Activated CD4-positive, alpha-beta T cell treated with anti-CD3 and anti-CD28 coated beads for 48 hours (primary cell): ENCODE data around the gene STAMBP.
"Not testable (repeated sequence)": the region's sequence is repeated elsewhere in the genome, so short reads cannot be mapped to it uniquely, and the experiment has no call there.

Source experiments
- DNase-seq: peaks from one replicate; pipeline ENCODE4 v3.0.0-alpha.2; 2020

The STAMBP gene

DNA sequence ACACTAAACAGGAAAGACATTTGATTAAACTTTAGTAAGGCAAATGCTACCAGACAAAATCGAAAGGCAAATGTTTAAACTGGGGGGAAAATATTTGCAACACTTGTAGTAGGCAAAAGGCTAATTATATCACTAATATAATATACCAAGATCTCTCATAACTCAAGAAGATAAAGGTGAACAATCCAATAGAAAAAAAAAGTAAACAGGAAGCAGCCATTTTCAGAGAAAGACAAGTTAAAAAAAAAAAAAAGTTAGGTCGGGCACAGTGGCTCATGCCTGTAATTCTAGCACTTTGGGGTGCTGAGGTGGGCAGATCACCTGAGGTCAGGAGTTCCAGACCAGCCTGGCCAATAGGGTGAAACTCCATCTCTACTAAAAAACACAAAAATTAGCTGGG is 59.6 kb downstream of the STAMBP start:
- DNase-seq, result no peak

DNA sequence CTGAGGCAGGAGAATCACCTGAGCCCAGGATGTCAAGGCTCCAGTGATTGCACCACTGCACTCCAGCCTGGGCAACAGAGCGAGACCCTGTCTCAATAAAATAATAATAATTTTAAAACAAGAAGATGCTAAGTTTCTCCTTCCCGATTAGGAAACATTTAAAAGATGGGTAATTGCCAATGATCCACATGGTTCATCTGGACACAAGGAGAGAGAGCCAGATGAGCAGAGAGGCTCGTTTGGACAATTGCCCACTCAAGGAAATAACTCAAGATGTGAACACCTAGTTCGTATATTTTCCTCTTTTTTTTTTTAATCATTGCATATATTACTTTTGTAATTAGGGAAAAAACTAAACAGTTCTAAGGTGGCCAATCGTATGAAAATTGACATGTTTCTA is 60.4 kb downstream of the STAMBP start:
- no peak for DNase-seq

- DNase-seq, result no peak
These were observed 61.7 kb downstream of the STAMBP start for GRCh38 chr2:73890301-73891092.

GRCh38 chr2:73891276-73891901 is 62.6 kb downstream of the STAMBP start:
- no peak for DNase-seq

- DNase-seq, result no peak
These were observed 64.0 kb downstream of the STAMBP start, which contains the start of gene ACTG2 for GRCh38 chr2:73892631-73893329. ACTG2 (plus strand) TSS chr2:73893008; CDS start chr2:73901312, 8,304 bp downstream.

DNA sequence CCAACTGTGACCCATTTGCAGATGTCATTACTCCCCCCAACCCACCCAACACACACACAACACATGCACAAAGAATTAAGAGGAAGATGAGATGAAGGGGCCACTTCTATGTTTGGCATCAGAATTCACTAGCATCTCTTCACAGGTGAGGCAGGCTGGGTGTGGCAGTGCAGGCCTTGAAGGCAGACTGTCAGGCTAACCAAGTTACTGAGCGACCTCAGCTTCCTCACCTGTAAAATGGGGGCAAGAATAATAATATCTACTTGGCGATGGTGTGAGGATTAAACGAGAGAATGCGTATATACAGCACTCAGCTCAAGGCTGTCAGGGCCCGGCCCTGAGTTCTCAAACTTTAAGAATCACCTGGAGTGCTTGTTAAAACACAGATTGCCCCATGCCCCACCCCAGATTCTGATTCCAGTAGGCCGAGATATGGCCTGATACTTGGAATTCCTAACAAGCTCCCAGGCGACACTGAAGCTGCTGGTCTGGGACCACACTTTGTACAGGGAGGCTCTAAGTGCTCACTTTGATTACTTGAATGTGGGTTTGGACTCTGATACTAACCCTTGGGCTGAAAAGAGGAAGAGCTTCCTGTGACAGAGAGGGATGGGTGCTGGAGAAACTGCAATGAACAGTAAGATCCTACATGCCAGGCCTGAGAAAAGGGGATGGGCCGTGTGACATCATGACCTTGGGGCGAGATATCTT is 65.2 kb downstream of the STAMBP start:
- DNase-seq, result no peak

- DNase-seq, result no peak
These were observed 65.7 kb downstream of the STAMBP start for GRCh38 chr2:73894475-73894850.

DNA sequence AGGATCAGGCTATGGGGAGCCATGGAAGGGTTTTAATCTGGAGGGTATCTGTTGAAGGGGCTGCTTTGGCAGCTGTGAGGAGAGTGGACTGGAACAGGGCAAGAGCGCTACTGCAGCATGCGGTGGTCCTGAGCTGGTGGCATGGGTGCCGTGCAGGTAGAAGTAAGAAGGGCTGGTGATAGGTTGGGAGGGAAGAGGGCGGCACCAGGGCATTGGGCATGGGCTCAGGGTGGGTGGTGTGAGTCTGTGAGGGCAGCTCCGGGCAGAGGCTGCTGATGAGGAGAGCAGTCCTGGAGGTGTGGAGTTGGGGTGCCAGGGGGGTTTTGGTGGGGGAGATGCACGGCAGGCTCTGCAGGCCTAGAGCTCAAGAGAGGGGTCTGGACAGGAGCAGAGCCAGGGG is 66.1 kb downstream of the STAMBP start:
- no peak for DNase-seq

GRCh38 chr2:73895473-73895872 is 66.7 kb downstream of the STAMBP start:
- DNase-seq, result no peak

DNA sequence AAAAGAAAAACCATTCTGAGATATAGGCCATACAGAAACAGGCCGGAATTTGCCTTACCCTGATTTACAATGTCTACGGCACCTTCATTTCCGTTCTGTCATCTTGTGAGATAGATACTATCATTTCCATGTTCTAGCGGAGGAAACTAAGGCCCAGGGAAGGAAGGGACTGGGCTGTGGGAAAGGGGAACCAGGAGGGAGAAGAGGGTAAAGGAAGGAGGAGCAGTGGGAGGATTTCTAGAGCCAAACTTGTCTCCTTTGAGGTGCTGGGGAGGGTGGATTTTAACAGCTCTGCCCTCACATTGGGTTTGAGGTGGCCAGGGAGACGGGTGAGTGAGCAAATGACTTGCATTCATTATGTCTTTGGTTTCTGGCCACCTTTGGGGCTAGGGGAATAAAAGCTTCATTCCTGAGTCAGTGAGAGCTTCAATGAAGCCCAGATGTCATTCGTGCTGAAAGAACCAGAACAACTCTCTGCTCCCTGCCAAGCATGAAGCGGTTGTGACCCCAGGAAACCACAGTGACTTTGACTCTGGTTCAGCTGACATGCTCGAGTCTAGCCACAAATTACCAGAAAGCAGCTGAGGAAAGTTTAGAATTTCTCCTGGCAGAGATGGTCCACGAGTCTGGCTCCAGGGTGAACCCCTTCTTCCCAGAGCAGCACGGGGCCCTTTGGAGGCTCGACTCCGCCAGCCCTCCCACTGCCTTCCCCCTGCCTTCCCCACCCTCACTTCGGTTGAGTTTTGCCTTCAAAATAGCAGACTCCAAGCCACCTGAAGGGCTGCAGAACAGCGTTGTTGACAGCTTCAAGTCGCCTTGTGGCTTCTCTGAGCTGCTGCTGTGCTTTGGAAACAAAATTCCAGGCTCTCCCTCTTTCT is 67.8 kb downstream of the STAMBP start:
- DNase-seq, result peak; percentile 54

GRCh38 chr2:73897240-73897583 is 68.5 kb downstream of the STAMBP start:
- DNase-seq, result no peak

GRCh38 chr2:73897934-73898333 is 69.2 kb downstream of the STAMBP start:
- no peak for DNase-seq

- DNase-seq, result no peak
These were observed 71.1 kb downstream of the STAMBP start for GRCh38 chr2:73899801-73900336.

DNA sequence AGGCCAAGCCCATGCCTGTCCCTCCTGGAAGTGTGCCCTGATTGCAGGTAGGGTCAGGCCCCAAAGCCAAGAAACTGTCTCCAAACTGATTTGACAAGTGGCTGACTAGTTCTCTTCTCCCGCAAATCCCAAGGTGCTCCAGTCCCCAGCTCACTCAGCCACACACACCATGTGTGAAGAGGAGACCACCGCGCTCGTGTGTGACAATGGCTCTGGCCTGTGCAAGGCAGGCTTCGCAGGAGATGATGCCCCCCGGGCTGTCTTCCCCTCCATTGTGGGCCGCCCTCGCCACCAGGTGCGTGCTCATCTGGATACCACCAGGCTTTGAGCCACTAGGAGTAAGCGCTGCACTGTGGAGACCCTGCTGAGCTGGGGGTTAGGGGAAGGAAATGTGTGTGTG is 72.4 kb downstream of the STAMBP start:
- no peak for DNase-seq

- DNase-seq, result no peak
These were observed 73.5 kb downstream of the STAMBP start for GRCh38 chr2:73902284-73902683.

GRCh38 chr2:73903313-73903712 is 74.6 kb downstream of the STAMBP start:
- DNase-seq, result no peak

DNA sequence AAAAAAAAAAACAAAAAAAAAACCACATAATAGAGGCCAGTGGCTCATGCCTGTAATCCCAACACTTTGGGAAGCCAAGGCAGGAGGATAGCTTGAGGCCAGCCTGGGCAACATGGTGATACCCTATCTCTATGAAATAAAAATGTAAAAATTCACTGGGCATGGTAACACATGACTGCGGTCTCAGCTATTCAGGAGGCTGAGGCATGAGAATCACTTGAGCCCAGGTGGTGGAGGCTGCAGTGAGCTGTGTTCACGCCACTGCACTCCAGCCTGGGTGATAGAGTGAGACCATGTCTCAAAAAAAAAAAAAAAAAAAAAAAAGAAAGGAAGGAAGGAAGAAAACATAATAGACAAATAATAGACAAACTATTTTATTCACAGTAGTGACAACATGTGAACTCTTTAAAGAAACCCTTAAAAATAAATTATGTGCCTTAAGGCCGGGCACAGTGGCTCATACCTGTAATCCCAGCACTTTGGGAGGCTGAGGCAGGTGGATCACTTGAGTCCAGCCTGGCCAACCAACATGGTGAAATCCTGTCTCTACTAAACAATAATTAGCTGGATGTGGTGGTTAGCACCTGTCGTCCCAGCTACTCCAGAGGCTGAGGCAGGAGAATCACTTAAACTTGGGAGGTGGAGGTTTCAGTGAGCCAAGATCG is 75.3 kb downstream of the STAMBP start:
- not testable (repeated sequence) for DNase-seq

GRCh38 chr2:73904952-73905351 is 76.2 kb downstream of the STAMBP start:
- DNase-seq, result no peak

DNA sequence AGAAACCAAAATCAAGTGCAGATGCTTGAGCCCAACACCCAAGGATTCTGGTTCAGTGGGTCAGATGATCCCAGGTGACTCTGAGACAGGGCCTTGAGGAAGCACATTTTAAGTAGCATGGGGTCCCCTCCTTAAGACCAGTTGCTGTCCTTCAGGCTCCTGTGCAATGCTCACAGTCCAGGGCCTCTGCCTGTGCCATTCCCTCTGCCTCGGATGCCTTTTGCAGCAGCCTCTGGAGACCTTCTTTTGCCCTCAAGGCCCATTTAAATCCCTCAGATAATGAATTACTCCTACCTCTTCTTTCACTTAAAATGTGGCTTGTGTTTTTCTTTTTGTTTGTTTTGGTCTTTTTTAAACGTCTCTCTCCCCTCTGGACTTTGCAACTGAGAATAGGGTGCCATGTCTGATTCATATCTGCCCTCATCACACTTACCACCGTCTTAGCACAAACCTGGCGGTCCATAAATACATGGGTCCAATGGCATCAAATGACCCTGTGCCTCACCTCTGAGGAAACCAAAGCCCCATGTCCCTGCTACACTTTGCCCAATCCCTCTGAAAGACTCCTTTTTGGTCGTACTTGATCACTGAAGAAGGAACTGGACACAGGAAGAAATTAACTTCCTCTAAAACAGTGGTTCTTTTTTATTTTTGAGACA is 78.2 kb downstream of the STAMBP start:
- DNase-seq, result no peak

GRCh38 chr2:73907840-73908452 is 79.2 kb downstream of the STAMBP start:
- peak; percentile 53 for DNase-seq
